ENCODE data around the gene SLAMF7. TPM values are rescaled to one million over a fixed set of nuclear protein-coding genes. Genes with fewer than 3 reads are reported as not detected.
"Not testable (repeated sequence)": the region's sequence is repeated elsewhere in the genome, so short reads cannot be mapped to it uniquely, and the experiment has no call there.

The SLAMF7 gene
- total RNA-seq, 1 donor, result not detected

DNA sequence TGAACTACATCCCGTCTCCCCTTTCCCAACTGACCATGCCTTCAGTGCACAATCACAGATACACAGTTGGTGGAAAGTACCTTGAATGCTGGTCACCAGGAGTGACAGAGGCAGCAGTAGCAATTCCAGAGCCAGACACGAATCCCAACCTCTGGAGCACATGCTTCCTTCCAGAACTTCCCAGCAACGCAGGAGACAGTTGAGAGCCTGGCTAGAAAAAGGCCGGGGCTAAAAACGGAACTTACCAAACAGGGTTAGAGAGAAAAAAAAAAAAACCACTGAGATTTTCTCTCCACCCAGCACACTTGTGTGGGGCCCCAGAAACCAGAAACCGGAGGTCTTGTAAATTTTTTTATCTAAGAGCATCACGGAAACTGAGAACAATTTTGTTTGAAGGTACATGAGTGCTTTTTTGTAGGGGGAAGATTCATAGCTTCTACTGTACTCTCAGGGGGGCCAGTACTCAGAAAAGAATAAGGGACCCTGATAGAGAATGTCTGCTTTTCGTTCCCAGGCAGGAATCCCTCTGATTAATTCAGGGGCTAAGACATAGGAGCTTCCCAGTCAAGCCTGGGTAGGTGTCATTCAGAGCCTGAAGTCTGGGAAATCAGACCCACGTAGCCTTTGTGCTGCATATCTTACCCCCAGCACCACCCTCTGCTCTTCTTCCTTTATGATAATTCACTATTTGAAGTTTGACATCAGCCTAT, 27.3 kb upstream of the SLAMF7 start, which contains the start of gene CD48:
TSS of gene CD48 (minus strand) at position 221 of the 710 bp plus-strand sequence. CDS start at position 162, 59 bp downstream.
- TF ChIP-seq, protein P1, sequence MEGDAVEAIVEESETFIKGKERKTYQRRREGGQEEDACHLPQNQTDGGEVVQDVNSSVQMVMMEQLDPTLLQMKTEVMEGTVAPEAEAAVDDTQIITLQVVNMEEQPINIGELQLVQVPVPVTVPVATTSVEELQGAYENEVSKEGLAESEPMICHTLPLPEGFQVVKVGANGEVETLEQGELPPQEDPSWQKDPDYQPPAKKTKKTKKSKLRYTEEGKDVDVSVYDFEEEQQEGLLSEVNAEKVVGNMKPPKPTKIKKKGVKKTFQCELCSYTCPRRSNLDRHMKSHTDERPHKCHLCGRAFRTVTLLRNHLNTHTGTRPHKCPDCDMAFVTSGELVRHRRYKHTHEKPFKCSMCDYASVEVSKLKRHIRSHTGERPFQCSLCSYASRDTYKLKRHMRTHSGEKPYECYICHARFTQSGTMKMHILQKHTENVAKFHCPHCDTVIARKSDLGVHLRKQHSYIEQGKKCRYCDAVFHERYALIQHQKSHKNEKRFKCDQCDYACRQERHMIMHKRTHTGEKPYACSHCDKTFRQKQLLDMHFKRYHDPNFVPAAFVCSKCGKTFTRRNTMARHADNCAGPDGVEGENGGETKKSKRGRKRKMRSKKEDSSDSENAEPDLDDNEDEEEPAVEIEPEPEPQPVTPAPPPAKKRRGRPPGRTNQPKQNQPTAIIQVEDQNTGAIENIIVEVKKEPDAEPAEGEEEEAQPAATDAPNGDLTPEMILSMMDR (IDR thresholded peaks at IDR 0.05; ENCODE audit: extremely low read depth, low read depth, low read length), result no peak
- Histone ChIP-seq H3K4me1 (ENCODE audit: insufficient read depth, low read length) (no peaks in the 10 kb centered on the region), H3K4me3 (ENCODE audit: insufficient read depth, low read length) (no peak within 1 kb of the TSS), H3K9me3 (ENCODE audit: low read depth, low read length) (no peaks in the 10 kb centered on the region), H3K79me2 (ENCODE audit: insufficient read depth, low read length) (no peaks in the 10 kb centered on the region), H4K20me1 (ENCODE audit: insufficient read depth, low read length) (no peaks in the 10 kb centered on the region), H3K27ac (ENCODE audit: low read depth, low read length) (no peak within 1 kb of the TSS), H3K4me2 (ENCODE audit: insufficient read depth, low read length) (no peak within 1 kb of the TSS), H3K27me3 (ENCODE audit: insufficient read depth, low read length) (peaks cover 2% of the 10 kb centered on the region), H3K36me3 (ENCODE audit: insufficient read depth, low read length) (no peaks in the 10 kb centered on the region), H2AFZ (ENCODE audit: low read length) (no peak within 1 kb of the TSS)
- DNase-seq (ENCODE audit: insufficient read length, low spot score, missing footprints), result no peak

DNA sequence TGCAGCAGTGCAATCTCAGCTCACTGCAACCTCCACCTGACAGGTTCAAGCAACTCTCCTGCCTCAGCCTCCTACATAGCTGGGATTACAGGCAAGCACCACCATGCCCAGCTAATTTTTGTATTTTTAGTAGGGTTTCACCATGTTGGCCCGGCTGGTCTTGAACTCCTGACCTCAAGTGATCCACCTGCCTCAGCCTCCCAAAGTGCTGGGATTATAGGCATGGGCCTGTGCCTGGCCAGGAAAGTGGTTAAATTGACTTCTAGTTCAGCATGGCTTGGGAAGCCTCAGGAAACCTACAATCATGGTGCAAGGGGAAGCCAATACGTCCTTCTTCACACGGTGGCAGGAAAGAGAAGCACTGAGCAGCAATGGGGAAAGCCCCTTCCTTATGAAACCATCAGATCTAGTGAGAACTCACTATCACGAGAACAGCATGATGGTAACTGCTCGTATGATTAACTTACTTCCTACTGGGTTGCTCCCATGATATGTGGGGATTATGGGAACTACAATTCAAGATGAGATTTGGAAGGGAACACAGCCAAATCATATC, 26.4 kb upstream of the SLAMF7 start:
- not testable (repeated sequence) for H3K79me2 ChIP-seq (ENCODE audit: insufficient read depth, low read length); H3K4me3 ChIP-seq (ENCODE audit: insufficient read depth, low read length); H2AFZ ChIP-seq (ENCODE audit: low read length); DNase-seq (ENCODE audit: insufficient read length, low spot score, missing footprints); H4K20me1 ChIP-seq (ENCODE audit: insufficient read depth, low read length); H3K9me3 ChIP-seq (ENCODE audit: low read depth, low read length); H3K27ac ChIP-seq (ENCODE audit: low read depth, low read length); H3K36me3 ChIP-seq (ENCODE audit: insufficient read depth, low read length); H3K4me2 ChIP-seq (ENCODE audit: insufficient read depth, low read length); H3K27me3 ChIP-seq (ENCODE audit: insufficient read depth, low read length); H3K4me1 ChIP-seq (ENCODE audit: insufficient read depth, low read length)

DNA sequence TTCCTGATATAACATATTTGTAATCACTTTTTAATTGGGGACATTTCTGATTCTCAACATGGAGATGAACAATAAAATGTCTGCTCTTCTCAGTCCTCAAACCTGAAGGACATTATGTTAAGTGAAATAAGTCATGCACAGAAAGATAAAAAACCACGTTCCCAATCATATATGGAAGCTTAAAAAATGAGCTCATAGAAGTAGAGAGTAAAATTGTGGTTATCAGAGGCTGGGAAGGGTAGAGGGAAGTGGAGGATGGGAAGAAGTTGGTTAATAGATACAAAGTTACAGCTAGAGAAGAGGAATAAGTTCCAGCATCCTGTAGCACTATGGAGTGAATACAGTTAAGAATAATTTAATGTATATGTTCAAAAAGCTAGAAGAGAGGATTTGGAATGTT, 25.9 kb upstream of the SLAMF7 start:
- DNase-seq (ENCODE audit: insufficient read length, low spot score, missing footprints), result no peak
- H3K4me1 ChIP-seq (ENCODE audit: insufficient read depth, low read length), result no peaks in the 10 kb centered on the region
- H2AFZ ChIP-seq (ENCODE audit: low read length), result no peak overlapping the region

DNA sequence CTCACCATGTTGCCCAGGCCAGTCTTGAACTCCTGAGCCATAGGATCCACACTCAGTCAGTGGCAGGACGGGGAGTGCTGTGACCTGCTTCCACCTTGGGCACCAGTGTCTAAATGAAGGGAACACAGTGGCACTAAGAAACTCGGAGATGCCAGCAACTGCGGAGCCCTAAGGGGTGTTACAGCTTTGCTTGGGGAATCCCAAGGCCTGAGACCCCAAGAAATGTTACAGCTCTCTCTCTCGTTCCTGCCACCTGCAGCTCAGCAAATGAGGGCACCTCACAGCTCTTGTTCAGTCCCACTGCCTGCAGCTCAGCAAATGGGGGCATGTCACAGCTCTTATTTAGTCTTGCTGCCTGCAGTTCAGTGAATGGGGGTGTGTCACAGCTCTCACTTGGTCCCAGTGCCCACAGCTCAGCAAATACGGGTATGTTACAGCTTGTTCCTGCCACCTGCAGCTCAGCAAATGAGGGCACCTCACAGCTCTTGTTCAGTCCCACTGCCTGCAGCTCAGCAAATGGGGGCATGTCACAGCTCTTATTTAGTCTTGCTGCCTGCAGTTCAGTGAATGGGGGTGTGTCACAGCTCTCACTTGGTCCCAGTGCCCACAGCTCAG, 24.9 kb upstream of the SLAMF7 start:
- H3K79me2 ChIP-seq (ENCODE audit: insufficient read depth, low read length); H3K27me3 ChIP-seq (ENCODE audit: insufficient read depth, low read length); H3K9me3 ChIP-seq (ENCODE audit: low read depth, low read length); H3K27ac ChIP-seq (ENCODE audit: low read depth, low read length); DNase-seq (ENCODE audit: insufficient read length, low spot score, missing footprints); H3K4me3 ChIP-seq (ENCODE audit: insufficient read depth, low read length); H2AFZ ChIP-seq (ENCODE audit: low read length); H3K4me1 ChIP-seq (ENCODE audit: insufficient read depth, low read length); H3K36me3 ChIP-seq (ENCODE audit: insufficient read depth, low read length); H4K20me1 ChIP-seq (ENCODE audit: insufficient read depth, low read length); H3K4me2 ChIP-seq (ENCODE audit: insufficient read depth, low read length): not testable (repeated sequence)

More for the DNA sequence above, 25.9 kb upstream of the SLAMF7 start:
- Histone ChIP-seq H4K20me1 (ENCODE audit: insufficient read depth, low read length) (no peaks in the 10 kb centered on the region), H3K4me2 (ENCODE audit: insufficient read depth, low read length) (no peak overlapping the region), H3K79me2 (ENCODE audit: insufficient read depth, low read length) (no peaks in the 10 kb centered on the region), H3K9me3 (ENCODE audit: low read depth, low read length) (no peaks in the 10 kb centered on the region), H3K4me3 (ENCODE audit: insufficient read depth, low read length) (no peak overlapping the region), H3K27me3 (ENCODE audit: insufficient read depth, low read length) (peaks cover 2% of the 10 kb centered on the region), H3K36me3 (ENCODE audit: insufficient read depth, low read length) (no peaks in the 10 kb centered on the region), H3K27ac (ENCODE audit: low read depth, low read length) (no peak overlapping the region)
- TF ChIP-seq, protein P1 (IDR thresholded peaks at IDR 0.05; ENCODE audit: extremely low read depth, low read depth, low read length), result no peak

DNA sequence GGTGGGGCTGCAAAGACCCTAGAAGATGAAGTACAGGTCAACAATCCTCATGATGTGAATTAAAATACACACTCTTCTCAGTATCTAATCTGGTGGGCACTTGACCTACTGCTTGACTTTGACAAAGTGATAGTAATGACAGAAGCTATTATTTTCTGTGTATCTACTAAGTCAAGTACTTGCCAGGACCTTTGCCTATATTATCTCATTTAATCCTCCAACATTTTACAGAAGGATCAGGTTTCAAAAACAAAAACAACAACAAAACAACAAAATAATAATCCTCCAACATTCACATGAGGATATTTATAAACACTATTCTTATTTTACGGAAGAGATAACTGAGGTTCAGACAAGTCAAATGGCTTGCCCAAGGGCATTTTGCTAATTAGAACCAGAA, 23.0 kb upstream of the SLAMF7 start:
- no peaks in the 10 kb centered on the region for H3K9me3 ChIP-seq (ENCODE audit: low read depth, low read length)
- peaks cover 2% of the 10 kb centered on the region for H3K27me3 ChIP-seq (ENCODE audit: insufficient read depth, low read length)
- no peaks in the 10 kb centered on the region for H4K20me1 ChIP-seq (ENCODE audit: insufficient read depth, low read length)
- H3K79me2 ChIP-seq (ENCODE audit: insufficient read depth, low read length), result no peaks in the 10 kb centered on the region
- TF ChIP-seq, protein P1 (IDR thresholded peaks at IDR 0.05; ENCODE audit: extremely low read depth, low read depth, low read length), result no peak
- H3K36me3 ChIP-seq (ENCODE audit: insufficient read depth, low read length), result no peaks in the 10 kb centered on the region
- no peak overlapping the region for H3K4me2 ChIP-seq (ENCODE audit: insufficient read depth, low read length)
- H3K4me3 ChIP-seq (ENCODE audit: insufficient read depth, low read length), result no peak overlapping the region
- H3K4me1 ChIP-seq (ENCODE audit: insufficient read depth, low read length), result no peaks in the 10 kb centered on the region
- H2AFZ ChIP-seq (ENCODE audit: low read length), result no peak overlapping the region
- H3K27ac ChIP-seq (ENCODE audit: low read depth, low read length), result no peak overlapping the region
- DNase-seq (ENCODE audit: insufficient read length, low spot score, missing footprints), result no peak
